Fibroblast of skin of right quadriceps (primary cell): Measurements from ENCODE around the gene NCDN.
A peak's percentile ranks its signal among the peaks of the same experiment; 100 is the strongest.

ENCODE experiments used
- DNase-seq: peaks from one replicate; pipeline ENCODE4 v3.0.0-alpha.2; 2013

Gene NCDN

GRCh38 chr1:35592991-35593769 is 35.6 kb downstream of the NCDN start:
- no peak for DNase-seq

GRCh38 chr1:35594005-35594760 is 36.6 kb downstream of the NCDN start:
- no peak for DNase-seq

GRCh38 chr1:35595684-35596083 is 38.1 kb downstream of the NCDN start:
- no peak for DNase-seq

GRCh38 chr1:35597870-35598269 is 40.3 kb downstream of the NCDN start:
- DNase-seq, result no peak

GRCh38 chr1:35598895-35599294 is 41.3 kb downstream of the NCDN start:
- DNase-seq, result no peak

GRCh38 chr1:35599411-35599810 is 41.8 kb downstream of the NCDN start:
- no peak for DNase-seq

- DNase-seq, result no peak
Measured at GRCh38 chr1:35600593-35600992, 43.0 kb downstream of the NCDN start.

GRCh38 chr1:35603468-35603867 is 45.9 kb downstream of the NCDN start:
- no peak for DNase-seq

- no peak for DNase-seq
Measured at GRCh38 chr1:35603941-35604340, 46.3 kb downstream of the NCDN start.

- DNase-seq, result peak; percentile 19
Measured at GRCh38 chr1:35605071-35605866, 47.7 kb downstream of the NCDN start.

GRCh38 chr1:35605867-35606182 is 48.2 kb downstream of the NCDN start:
- DNase-seq, result peak; percentile 61

GRCh38 chr1:35611655-35612054 is 54.1 kb downstream of the NCDN start:
- no peak for DNase-seq

- no peak for DNase-seq
Measured at GRCh38 chr1:35615440-35615839, 57.8 kb downstream of the NCDN start.
